Naive thymus-derived CD4-positive, alpha-beta T cell (primary cell): ENCODE data around the gene STX18. TPM values are rescaled to one million over a fixed set of nuclear protein-coding genes. Genes with fewer than 3 reads are reported as not detected.

Source experiments
- ATAC-seq: fragments of 150-1000 bp; cut with Tn5 transposase; 2 replicates; pipeline ENCODE4 v1.10.0; 2021; ENCODE audit warnings: mild to moderate bottlenecking, moderate library complexity
- CTCF ChIA-PET: fragments of 350-600 bp; sonication (Branson Sonifier 250); formaldehyde crosslinking; loops from one replicate; lab custom pipeline; 2021; ENCODE audit warnings: antibody characterized with exemption; lab: Charles Lee
- POLR2A ChIA-PET: fragments of 350-600 bp; sonication (Branson Sonifier 250); formaldehyde crosslinking; loops from one replicate; lab custom pipeline; 2021; ENCODE audit warnings: antibody characterized with exemption, inconsistent platforms; lab: Charles Lee
- DNase-seq, 9 donors: peaks; one replicate each; pipeline versions ENCODE4 v3.0.0 to v3.0.0-alpha.2; 2020 to 2022; ENCODE audit warnings: mixed read lengths in 1 of 9
- H3K27ac ChIP-seq: one replicate; pipeline ENCODE4 v1.7.0; 2013; ENCODE audit warnings: mild to moderate bottlenecking, low read depth, low read length, moderate library complexity
- H3K27me3 ChIP-seq, 2 donors: one replicate each; pipeline ENCODE4 v1.7.0; 2013; ENCODE audit warnings: low read length in 2 of 2, mild to moderate bottlenecking in 2 of 2, moderate library complexity in 2 of 2; ENCODE audit not compliant: control insufficient read depth in 2 of 2, insufficient read depth in 2 of 2
- H3K36me3 ChIP-seq, 3 experiments: 1 replicate in 2 of 3; 2 replicates in 1 of 3; pipeline ENCODE4 v1.7.0; 2013; ENCODE audit warnings: low read length in 3 of 3, mild to moderate bottlenecking in 3 of 3, moderate library complexity in 1 of 3; ENCODE audit not compliant: insufficient read depth in 3 of 3, control insufficient read depth in 2 of 3
- H3K4me1 ChIP-seq, 2 donors: one replicate each; pipeline ENCODE4 v1.7.0; 2013; ENCODE audit warnings: low read length in 2 of 2, mild to moderate bottlenecking in 2 of 2, moderate library complexity in 1 of 2; ENCODE audit not compliant: control insufficient read depth in 2 of 2, insufficient read depth in 2 of 2
- H3K4me3 ChIP-seq: 2 replicates; pipeline ENCODE4 v1.7.0; 2013; ENCODE audit warnings: mild to moderate bottlenecking, low read length
- H3K9me3 ChIP-seq, 3 experiments: 1 replicate in 2 of 3; 2 replicates in 1 of 3; pipeline ENCODE4 v1.7.0; 2013; ENCODE audit warnings: low read length in 3 of 3; ENCODE audit not compliant: control insufficient read depth in 2 of 3
- H3K27ac Mint-ChIP-seq, 9 donors: one replicate each; pipeline ENCODE4 v1.8.0; 2020 to 2022; ENCODE audit warnings: mixed read lengths in 9 of 9, mild to moderate bottlenecking in 8 of 9, moderate library complexity in 5 of 9, inconsistent platforms in 2 of 9
- H3K27me3 Mint-ChIP-seq, 5 donors: one replicate each; pipeline ENCODE4 v1.8.0; 2021 to 2022; ENCODE audit warnings: mixed read lengths in 5 of 5, mild to moderate bottlenecking in 1 of 5
- H3K36me3 Mint-ChIP-seq, 5 donors: one replicate each; pipeline ENCODE4 v1.8.0; 2020 to 2022; ENCODE audit warnings: mixed read lengths in 5 of 5, mild to moderate bottlenecking in 3 of 5, inconsistent platforms in 1 of 5
- H3K4me1 Mint-ChIP-seq, 7 donors: one replicate each; pipeline ENCODE4 v1.8.0; 2020 to 2022; ENCODE audit warnings: mixed read lengths in 7 of 7, mild to moderate bottlenecking in 3 of 7, inconsistent platforms in 1 of 7
- H3K4me3 Mint-ChIP-seq, 10 donors: one replicate each; pipeline ENCODE4 v1.8.0; 2020 to 2022; ENCODE audit warnings: mild to moderate bottlenecking in 10 of 10, mixed read lengths in 10 of 10, moderate library complexity in 6 of 10, inconsistent platforms in 2 of 10
- H3K9me3 Mint-ChIP-seq, 11 donors: one replicate each; pipeline ENCODE4 v1.8.0; 2020 to 2022; ENCODE audit warnings: mixed read lengths in 11 of 11, mild to moderate bottlenecking in 4 of 11, inconsistent platforms in 1 of 11, moderate library complexity in 1 of 11
- intact Hi-C, 2 donors: fragments of 100-400 bp; cut with micrococcal nuclease; formaldehyde crosslinking; loops; one replicate each; pipeline ENCODE4 v1.15.1; 2023
- polyA plus RNA-seq, 2 donors: library from polyadenylated mRNA; unstranded; fragments of 300-500 nt; fragmentation: Illumina TruSeq; gene quantifications; one replicate each; pipeline ENCODE4 v1.2.3, GENCODE V29; 2021
- total RNA-seq, 6 experiments: library from RNA in 5 of 6; stranded (reverse) in 5 of 6; gene quantifications; 1 replicate in 5 of 6; 2 replicates in 1 of 6; pipeline ENCODE4 v1.2.3 and lab custom pipeline; 2021 to 2026

The STX18 gene
- total and polyA plus RNA-seq, 7 experiments from 2014 or later: 16.3 to 28.0 (median 22.7) TPM

GRCh38 chr4:4398430-4398829 is 143.4 kb downstream of the STX18 start:
- Mint-ChIP-seq H3K4me3 (no peak overlapping the region), H3K36me3 (peaks cover 0 to 20% (median 7%) of the 10 kb centered on the region in 5 donors)
- no peaks in the 10 kb centered on the region for H3K4me1 ChIP-seq

GRCh38 chr4:4397441-4397819 is 144.4 kb downstream of the STX18 start:
- H3K4me3 ChIP-seq: no peak overlapping the region
- ChIA-PET CTCF (interaction anchor here (0.6 kb wide), 1 partner anchor 86 kb away, joined by 3 read pairs; no protein-coding TSS in a partner anchor), POLR2A (no interaction called here)
- DNase-seq (no peak), ATAC-seq (no peak)
- Mint-ChIP-seq H3K27me3 (peaks cover 0 to 21% (median 6%) of the 10 kb centered on the region in 5 donors), H3K9me3 (peaks cover 0 to 3% (median 0%) of the 10 kb centered on the region in 11 donors), H3K36me3 (peaks cover 0 to 15% (median 7%) of the 10 kb centered on the region in 5 donors), H3K4me1 (peaks cover 0 to 5% (median 0%) of the 10 kb centered on the region in 7 donors), H3K27ac (no peak overlapping the region), H3K4me3 (no peak overlapping the region)
- H3K27ac ChIP-seq: no peak overlapping the region
- H3K9me3 ChIP-seq: no peaks in the 10 kb centered on the region
- H3K27me3 ChIP-seq: no peaks in the 10 kb centered on the region
- intact Hi-C loops: no loop called here
- no peaks in the 10 kb centered on the region for H3K36me3 ChIP-seq
- no peaks in the 10 kb centered on the region for H3K4me1 ChIP-seq

More at GRCh38 chr4:4398430-4398829, 143.4 kb downstream of the STX18 start:
- ATAC-seq (no peak), DNase-seq (no peak)
- Histone ChIP-seq H3K4me3 (no peak overlapping the region), H3K9me3 (no peaks in the 10 kb centered on the region), H3K27me3 (no peaks in the 10 kb centered on the region), H3K27ac (no peak overlapping the region), H3K36me3 (no peaks in the 10 kb centered on the region)
- intact Hi-C loops: no loop called here
- Mint-ChIP-seq H3K9me3 (peaks cover 0 to 3% (median 0%) of the 10 kb centered on the region in 11 donors), H3K27me3 (peaks cover 0 to 21% (median 6%) of the 10 kb centered on the region in 5 donors), H3K27ac (no peak overlapping the region), H3K4me1 (peaks cover 0 to 5% (median 0%) of the 10 kb centered on the region in 7 donors)
- ChIA-PET CTCF (no interaction called here), POLR2A (no interaction called here)

- intact Hi-C loops: no loop called here
- Mint-ChIP-seq H3K4me1 (peaks cover 0 to 5% (median 0%) of the 10 kb centered on the region in 7 donors), H3K4me3 (no peak overlapping the region), H3K36me3 (peaks cover 0 to 15% (median 7%) of the 10 kb centered on the region in 5 donors), H3K27me3 (peaks cover 0 to 21% (median 6%) of the 10 kb centered on the region in 5 donors), H3K27ac (no peak overlapping the region), H3K9me3 (peaks cover 0 to 3% (median 0%) of the 10 kb centered on the region in 11 donors)
- no peaks in the 10 kb centered on the region for H3K4me1 ChIP-seq
- no peak for ATAC-seq
- ChIA-PET CTCF (interaction anchor here (0.6 kb wide), 1 partner anchor 87 kb away, joined by 3 read pairs; no protein-coding TSS in a partner anchor), POLR2A (no interaction called here)
- no peak overlapping the region for H3K27ac ChIP-seq
- H3K36me3 ChIP-seq: no peaks in the 10 kb centered on the region
- no peaks in the 10 kb centered on the region for H3K9me3 ChIP-seq
- DNase-seq: no peak
- no peak overlapping the region for H3K4me3 ChIP-seq
- no peaks in the 10 kb centered on the region for H3K27me3 ChIP-seq
These were observed 145.0 kb downstream of the STX18 start for GRCh38 chr4:4396628-4397440.

GRCh38 chr4:4395849-4396627 is 145.8 kb downstream of the STX18 start:
- DNase-seq: no peak

DNA sequence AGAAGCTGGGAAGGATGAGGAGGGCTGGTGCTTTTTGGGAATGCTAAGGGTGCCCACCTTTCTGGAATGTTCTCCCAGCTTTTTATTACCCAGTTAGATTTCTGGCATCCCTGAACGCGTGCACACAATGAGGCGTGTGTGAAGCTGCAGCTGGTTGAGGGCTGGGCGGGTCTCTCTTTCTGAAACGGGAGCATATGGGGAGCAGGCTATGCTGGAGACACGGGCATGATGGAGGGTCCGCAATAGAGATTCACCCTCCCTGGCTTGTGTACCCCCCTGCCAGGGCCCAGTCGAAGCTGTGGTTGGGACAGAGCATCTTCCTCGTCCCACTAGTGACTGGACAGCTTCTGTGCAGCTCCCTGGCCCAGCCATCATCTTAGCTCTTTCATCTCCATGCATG is 146.5 kb downstream of the STX18 start:
- H3K27ac Mint-ChIP-seq: no peak overlapping the region
- DNase-seq (no peak), ATAC-seq (no peak)
- Histone ChIP-seq H3K4me3 (no peak overlapping the region), H3K9me3 (no peaks in the 10 kb centered on the region), H3K27ac (no peak overlapping the region), H3K36me3 (no peaks in the 10 kb centered on the region), H3K4me1 (no peaks in the 10 kb centered on the region), H3K27me3 (no peaks in the 10 kb centered on the region)
- peaks cover 0 to 21% (median 6%) of the 10 kb centered on the region in 5 donors for H3K27me3 Mint-ChIP-seq
- peaks cover 0 to 17% (median 7%) of the 10 kb centered on the region in 5 donors for H3K36me3 Mint-ChIP-seq
- intact Hi-C loops: no loop called here
- POLR2A ChIA-PET: interaction anchor here (0.5 kb wide), 1 partner anchor 28 kb away, joined by 3 read pairs; no protein-coding TSS in a partner anchor
- peaks cover 0 to 5% (median 0%) of the 10 kb centered on the region in 7 donors for H3K4me1 Mint-ChIP-seq
- no peak overlapping the region for H3K4me3 Mint-ChIP-seq
- CTCF ChIA-PET: no interaction called here
- H3K9me3 Mint-ChIP-seq: peaks cover 0 to 2% (median 0%) of the 10 kb centered on the region in 11 donors

More at GRCh38 chr4:4395849-4396627, 145.8 kb downstream of the STX18 start:
- H3K4me3 ChIP-seq: no peak overlapping the region
- intact Hi-C loops: no loop called here
- no peak overlapping the region for H3K4me3 Mint-ChIP-seq
- peaks cover 0 to 2% (median 0%) of the 10 kb centered on the region in 11 donors for H3K9me3 Mint-ChIP-seq
- H3K4me1 Mint-ChIP-seq: peaks cover 0 to 5% (median 0%) of the 10 kb centered on the region in 7 donors
- CTCF ChIA-PET: no interaction called here
- peaks cover 0 to 21% (median 6%) of the 10 kb centered on the region in 5 donors for H3K27me3 Mint-ChIP-seq
- H3K36me3 ChIP-seq: no peaks in the 10 kb centered on the region
- no peaks in the 10 kb centered on the region for H3K27me3 ChIP-seq
- no peaks in the 10 kb centered on the region for H3K4me1 ChIP-seq
- H3K27ac Mint-ChIP-seq: no peak overlapping the region
- POLR2A ChIA-PET: no interaction called here
- peaks cover 0 to 17% (median 7%) of the 10 kb centered on the region in 5 donors for H3K36me3 Mint-ChIP-seq
- peak; percentile 26 for ATAC-seq
- no peaks in the 10 kb centered on the region for H3K9me3 ChIP-seq
- H3K27ac ChIP-seq: no peak overlapping the region

DNA sequence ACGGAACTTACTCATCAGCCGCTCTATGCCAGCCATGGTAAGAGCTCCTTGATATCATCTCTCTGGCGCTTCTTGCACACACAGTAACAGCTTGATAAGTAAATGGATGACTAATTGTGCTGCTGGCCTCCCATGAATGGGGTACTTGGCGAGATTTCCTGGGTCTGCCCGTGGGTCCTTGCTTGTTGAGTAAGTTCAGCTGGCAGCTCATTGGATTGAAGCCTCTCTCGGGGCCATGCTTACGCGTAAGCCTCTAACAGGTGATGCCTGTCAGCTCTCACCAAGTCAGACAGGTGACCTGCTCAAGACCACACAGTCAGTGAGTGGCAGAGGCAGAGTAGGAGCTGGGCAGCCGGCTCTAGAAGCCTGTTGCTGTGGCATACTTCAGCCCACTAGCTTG is 147.2 kb downstream of the STX18 start:
- H3K4me3 Mint-ChIP-seq: no peak overlapping the region
- CTCF ChIA-PET: no interaction called here

More for the DNA sequence above, 147.2 kb downstream of the STX18 start:
- H3K27me3 ChIP-seq: no peaks in the 10 kb centered on the region
- H3K4me1 Mint-ChIP-seq: peaks cover 0 to 5% (median 0%) of the 10 kb centered on the region in 7 donors
- peaks cover 0 to 16% (median 7%) of the 10 kb centered on the region in 5 donors for H3K36me3 Mint-ChIP-seq
- no peaks in the 10 kb centered on the region for H3K4me1 ChIP-seq
- no peak overlapping the region for H3K27ac ChIP-seq
- ATAC-seq (no peak), DNase-seq (no peak)
- peaks cover 0 to 2% (median 0%) of the 10 kb centered on the region in 11 donors for H3K9me3 Mint-ChIP-seq
- no peak overlapping the region for H3K4me3 ChIP-seq
- no peak overlapping the region for H3K27ac Mint-ChIP-seq
- intact Hi-C loops: no loop called here
- H3K27me3 Mint-ChIP-seq: peaks cover 1 to 23% (median 6%) of the 10 kb centered on the region in 5 donors
- H3K9me3 ChIP-seq: no peaks in the 10 kb centered on the region
- H3K36me3 ChIP-seq: no peaks in the 10 kb centered on the region
- POLR2A ChIA-PET: interaction anchor here (0.5 kb wide), 1 partner anchor 29 kb away, joined by 3 read pairs; no protein-coding TSS in a partner anchor
